NCI-H187 treated with DMSO at 0.1 percent for 48 hours (cell line): Measurements from ENCODE around the gene CHN2.
"Not testable (repeated sequence)": the region's sequence is repeated elsewhere in the genome, so short reads cannot be mapped to it uniquely, and the experiment has no call there.

Experiments
- DNase-seq: peaks from one replicate; lab custom pipeline; 2025; lab: John Stamatoyannopoulos, UW

The CHN2 gene

DNA sequence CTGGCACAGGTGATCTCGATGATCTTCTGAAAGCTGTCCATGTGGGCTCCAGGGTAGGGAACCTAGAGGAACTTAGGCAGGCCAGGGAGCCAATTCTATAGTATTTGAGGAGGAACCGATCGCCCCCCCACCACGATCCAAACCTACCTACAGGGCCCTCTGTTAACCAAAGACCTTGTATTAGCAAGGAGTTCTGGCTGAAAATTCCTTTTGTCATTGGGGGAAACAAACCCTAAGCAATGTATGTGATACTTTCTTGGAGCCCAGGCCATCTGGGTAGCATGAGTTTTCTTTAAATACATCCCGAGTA is 62.1 kb downstream of the CHN2 start:
- DNase-seq = no peak

DNA sequence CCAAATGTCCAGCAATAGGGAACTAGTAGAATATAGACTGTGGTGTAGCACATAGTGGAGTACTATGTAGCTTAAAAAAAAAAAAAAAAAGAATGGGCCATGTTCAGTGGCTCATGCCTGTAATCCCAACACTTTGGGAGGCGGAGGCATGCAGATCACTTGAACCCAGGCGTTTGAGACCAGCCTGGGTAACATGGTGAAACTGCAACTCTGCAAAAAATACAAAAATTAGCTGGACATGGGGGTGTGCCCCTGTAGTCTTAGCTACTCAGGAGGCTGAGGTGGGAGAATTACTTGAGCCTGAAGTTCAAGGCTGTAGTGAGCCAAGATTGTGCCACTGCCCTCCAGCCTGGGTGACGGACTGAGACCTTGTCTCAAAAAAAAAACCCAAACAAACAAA is 64.4 kb downstream of the CHN2 start:
- no peak for DNase-seq

DNA sequence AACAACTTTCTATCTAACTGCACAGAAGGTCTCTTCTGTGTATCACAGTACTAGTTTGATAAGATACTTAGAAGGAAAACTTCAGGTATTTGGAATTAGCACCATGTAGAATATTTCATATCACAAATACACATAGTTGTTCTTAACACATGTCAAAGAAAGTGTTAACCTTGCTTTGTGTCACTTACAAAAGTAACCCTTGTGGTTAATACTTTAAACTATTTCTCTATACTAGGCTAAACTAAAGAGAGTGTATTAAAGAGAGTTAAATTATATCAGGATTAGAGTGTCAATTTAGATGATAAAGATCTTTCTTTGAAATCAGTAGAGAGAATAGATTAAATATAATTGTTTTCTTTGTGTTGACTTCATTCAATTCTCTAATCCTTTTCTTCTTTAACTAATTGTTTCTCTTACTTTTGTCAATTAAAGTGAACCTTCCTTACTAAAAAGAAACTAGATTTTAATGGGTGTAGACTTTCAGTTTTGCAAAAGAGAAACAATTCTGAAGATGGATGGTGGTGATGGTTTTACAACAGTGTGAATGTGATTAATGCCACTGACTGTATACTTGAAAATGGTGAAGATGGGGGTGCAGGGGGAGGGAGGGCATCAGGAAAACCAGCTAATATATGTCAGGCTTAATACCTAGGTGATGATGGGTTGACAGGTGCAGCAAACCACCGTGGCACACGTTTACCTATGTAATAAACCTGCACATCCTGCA is 67.8 kb downstream of the CHN2 start:
- DNase-seq = no peak

DNA sequence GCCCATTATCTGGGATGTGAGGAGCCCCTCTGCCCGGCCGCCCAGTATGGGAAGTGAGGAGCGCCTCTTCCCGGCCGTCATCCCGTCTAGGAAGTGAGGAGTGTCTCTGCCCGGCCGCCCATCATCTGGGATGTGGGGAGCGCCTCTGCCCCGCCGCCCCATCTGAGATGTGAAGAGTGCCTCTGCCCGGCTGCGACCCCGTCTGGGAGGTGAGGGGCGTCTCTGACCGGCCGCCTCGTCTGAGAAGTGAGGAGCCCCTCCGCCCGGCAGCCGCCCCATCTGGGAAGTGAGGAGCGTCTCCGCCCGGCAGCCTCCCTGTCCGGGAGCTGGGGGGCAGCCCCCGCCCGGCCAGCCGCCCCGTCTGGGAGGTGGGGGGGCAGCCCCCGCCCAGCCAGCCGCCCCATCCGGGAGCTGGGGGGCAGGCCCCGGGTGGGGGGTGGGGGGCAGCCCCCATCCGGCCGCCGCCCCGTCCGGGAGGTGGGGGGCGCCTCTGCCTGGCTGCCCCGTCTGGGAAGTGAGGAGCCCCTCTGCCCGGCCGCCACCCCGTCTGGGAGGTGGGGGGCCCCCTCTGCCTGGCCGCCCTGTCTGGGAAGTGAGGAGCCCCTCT is 69.1 kb downstream of the CHN2 start:
- not testable (repeated sequence) for DNase-seq

DNA sequence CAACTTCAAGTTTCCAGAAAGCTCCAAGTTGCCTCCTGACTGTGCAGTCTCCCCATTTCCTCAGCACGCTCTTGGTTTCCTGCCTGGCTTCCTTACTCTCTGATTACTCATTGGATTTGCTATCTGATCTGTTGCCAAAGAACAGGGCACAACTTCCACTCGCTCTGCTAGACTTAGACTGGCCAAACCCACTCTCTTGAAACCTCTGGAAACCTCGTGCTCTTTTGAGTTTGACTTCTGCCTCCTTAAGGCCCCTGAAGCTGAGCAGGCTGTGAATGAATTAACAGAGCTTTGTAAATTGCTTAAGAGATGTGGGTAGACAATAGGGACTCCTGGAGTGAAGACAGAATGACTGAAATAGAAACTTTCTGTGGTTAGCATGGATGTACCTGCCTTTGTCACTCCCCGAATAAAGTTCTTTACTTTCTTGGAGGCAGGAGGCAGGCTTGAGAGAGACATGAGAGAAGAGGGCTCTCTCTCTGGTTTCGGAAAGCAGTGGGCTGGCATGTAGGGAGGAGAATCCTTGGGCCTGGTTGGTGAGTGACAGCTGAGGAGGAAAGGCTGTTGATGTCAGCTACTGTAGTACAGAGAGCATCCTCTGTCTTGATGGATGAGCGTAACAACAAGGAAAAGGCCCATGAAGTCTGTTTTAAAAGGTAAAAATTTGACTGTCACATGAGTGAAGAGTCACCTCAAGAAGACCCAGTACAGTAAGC is 70.8 kb downstream of the CHN2 start:
- no peak for DNase-seq

DNA sequence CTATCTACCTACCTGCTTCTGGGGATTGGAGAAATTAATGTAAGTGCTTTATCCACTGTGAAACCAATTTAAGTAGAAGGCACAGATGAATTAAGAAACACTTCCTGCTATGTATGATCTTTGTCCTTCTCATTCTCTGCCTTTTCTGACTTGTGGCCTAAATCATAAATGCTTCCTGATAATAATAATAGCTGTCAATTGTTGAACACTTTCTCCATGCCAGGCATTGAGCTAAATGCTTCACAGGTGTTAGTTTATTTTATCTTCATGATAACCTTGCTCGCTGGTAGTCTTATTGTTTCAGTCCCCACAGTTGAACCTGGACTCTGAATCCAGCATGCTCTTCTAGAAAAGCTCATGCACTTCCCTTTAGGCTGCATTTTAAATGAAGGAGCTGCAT is 75.4 kb downstream of the CHN2 start:
- no peak for DNase-seq

DNA sequence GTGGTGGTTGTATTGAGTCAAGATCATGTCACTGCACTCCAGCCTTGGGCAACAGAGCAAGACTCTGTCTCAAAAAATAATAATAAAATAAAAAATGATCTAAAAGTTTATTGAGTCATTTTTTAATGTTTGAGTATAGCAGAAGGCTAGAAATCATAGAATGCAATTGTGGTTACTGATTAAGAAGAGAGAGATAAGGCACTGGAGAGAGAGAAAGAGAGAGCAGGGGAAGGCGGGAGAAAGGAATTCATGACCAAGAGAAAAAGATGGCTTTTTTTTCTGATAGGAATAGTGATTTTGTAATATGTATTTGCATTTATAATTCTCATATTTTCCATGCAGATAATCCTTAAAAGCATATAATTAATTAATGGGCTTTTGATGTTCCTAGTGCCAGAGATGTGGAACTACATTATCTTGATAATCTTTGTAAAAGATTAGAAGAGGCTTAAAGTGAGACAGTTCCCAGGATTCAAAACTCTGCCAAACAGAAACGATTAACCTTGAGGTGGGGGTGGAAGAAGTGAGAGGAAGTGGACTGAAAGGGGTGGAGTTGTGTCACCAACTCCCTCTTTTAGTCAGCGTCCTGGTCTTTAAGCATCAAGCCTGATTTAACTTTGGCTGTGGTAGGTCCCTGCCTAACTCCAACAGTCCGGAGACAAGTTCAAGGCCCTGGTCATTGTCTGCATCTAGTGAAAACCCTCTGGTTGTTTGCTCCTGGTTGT is 76.2 kb downstream of the CHN2 start:
- DNase-seq = no peak

DNA sequence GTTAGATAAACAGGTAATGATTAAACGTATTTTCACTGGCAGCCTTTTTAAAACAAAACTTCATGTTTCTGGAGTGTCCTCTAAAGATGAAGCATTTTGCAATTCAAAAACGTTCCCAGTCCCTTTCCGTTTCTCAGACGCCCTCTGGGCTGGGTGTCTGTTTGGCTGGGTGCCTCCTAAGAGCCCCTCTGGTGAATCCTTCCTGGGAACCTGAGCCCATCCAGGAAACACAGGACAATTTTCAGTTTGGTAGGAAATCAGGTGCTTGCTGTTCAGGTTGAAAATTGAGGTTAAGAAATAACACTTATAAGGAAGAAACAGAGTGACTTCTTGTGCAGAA is 76.7 kb downstream of the CHN2 start:
- DNase-seq = no peak

DNA sequence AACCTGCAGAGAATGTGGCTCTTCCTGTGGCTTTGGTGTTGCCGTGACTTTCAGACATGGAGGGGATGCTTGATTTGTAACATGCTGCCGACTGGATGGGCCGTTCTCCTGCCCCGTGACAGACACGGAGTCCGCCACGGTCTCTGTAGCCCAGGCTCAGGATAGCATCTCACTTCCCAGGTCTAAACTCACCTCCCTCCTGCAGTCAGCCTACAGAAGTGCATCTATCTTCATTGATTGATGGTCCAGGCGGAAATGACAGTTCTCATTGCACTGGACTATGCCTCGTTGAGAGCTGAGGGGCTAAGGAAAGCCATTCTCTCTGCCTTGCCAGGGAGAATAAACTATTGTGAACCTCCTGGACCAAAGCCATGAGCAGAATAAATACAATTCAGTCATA is 77.5 kb downstream of the CHN2 start:
- no peak for DNase-seq

DNA sequence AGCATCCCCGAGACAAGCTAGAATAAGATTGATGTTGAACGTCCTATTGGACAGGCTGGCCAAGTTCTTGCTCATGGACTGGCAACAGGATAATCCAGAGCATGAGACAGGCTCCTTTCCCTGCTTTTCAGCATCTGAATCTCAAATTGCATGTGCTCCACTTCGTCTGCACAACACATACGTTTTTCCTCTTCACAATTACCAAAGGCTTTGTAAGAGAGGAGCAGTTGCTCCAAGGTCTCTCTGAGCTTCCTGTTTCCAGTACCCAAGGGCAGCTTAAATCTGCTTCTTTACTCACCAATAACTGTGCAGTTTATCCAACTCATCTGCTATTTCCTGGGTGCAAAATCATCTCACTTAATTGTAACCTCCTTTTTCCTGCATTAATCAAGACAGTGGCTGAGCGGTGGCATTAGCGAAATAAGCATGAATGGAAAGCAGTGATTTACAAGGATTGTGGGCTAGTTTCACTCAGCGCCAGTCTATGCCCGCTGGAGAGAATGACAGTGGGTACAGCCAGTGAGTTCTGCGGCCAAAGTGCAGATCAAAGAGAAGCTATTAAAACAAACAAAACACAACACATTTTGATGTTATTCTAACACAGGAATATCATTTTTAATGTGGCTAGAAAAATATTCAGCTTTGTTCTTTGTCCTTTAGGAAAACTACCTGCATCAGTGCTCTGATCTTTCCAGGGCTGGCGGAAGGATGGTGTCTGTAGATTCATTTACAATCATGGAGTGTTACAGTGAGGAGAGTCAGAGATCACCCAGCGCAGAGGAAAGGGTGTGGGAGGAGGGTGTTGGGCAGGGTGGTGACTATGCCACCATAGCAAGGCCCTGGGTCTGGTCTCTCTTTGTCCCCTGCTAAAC is 79.8 kb downstream of the CHN2 start:
- DNase-seq = no peak

DNA sequence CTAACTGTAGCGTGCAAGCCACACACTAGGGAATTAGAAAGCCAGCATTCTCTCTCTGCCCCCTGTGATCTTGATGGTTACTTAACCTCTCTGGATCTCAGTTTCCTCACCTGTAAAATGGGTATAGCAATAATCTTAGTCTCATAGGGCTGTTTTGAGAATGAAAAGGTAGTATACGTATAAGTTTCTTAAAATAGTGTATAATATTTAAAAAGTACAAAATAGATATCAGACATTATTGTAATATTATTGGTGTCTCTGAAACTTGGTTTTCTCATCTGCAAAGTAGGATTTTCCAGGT is 80.4 kb downstream of the CHN2 start:
- no peak for DNase-seq

DNA sequence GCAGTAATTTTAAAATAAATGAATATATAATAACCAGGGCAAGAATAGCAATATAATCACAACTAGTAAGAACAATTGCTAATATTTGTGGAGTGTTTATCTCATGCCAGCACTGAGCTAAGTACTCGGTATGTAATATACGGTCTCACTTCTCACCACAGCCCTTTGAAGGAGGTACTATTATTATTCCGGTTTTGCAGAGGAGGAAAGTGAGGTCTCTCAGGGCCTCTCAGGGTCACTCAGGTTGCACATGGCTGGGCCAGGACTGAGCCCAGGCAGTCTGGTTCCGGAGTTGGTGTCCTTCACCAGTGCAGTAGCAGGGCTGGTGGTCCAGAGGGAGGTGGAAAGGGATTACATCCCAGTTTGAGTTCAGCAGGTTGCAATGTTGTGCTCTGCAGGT is 80.9 kb downstream of the CHN2 start:
- no peak for DNase-seq

DNA sequence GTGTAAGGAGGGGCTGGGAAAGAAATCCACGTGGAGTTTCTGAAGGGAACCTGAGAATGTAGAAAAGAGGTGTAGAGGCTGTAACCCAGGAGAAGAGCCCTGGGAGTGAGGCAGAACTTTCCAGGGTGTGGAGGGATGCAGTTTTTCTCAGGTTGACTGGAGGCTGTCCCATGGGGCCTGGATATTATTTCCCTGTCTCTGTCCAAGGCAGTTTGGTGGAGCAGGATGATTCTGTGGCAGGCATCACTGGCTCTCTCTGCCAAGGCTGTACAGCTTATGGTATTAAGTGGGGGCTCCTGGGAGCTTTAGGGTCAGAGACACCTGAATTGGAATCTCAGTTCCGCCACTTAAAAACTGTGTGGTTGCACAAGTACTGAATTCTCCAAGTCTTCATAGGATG is 81.6 kb downstream of the CHN2 start:
- no peak for DNase-seq

DNA sequence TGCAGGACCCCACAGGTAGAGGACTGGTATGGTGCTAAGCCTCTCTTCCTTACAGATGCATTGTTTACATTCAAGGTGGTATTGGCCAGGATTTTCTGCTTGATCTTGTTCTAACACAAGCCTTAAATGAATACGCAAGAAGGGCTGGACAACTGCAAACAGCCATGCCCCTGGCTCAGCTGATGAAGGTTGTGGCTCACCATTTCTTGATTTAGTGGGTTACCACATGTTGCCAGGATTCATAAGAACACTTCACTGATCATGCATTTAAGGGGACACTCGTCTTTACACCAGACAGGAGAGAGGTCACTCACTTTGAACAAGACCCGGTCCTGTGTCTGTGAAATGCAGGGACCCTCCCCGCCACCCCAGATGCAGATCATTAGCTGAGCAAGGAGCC is 82.2 kb downstream of the CHN2 start:
- no peak for DNase-seq

DNA sequence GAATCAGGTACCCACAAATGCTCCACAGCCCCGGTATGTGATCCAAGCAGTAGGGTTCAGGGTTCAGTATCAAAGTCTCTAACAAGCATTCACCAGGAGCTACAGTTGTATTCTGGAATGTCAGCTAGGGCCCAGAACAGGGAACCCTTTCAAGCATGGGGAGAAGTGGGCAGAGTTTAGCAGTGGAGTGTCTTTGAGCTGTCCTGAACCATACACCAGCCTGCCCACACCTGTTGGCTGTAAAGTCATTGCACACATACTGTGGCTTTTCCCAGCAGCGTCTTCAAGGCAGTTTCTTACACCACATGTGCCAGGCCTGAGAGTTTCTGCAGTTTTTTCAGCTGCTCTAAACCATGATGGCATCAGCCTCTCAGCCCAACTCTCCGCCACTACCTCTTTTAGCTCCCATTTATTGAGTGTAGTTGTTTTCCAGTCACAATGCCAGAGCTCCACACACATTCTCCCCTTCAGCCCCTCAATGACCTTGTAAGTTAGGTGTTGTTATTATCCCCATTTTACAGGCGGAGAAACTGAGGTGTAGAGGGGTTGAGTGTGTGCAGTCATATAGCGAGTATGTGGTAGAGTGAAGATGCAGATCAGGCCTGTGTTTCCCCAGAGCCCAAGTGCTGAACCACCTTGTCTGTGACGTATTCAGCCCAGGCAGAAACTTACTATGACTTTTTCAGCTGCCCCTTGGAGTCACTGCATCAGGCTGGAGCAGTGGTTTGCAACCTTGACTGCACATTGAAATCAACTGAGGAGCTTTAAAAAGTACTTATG is 83.1 kb downstream of the CHN2 start:
- no peak for DNase-seq

DNA sequence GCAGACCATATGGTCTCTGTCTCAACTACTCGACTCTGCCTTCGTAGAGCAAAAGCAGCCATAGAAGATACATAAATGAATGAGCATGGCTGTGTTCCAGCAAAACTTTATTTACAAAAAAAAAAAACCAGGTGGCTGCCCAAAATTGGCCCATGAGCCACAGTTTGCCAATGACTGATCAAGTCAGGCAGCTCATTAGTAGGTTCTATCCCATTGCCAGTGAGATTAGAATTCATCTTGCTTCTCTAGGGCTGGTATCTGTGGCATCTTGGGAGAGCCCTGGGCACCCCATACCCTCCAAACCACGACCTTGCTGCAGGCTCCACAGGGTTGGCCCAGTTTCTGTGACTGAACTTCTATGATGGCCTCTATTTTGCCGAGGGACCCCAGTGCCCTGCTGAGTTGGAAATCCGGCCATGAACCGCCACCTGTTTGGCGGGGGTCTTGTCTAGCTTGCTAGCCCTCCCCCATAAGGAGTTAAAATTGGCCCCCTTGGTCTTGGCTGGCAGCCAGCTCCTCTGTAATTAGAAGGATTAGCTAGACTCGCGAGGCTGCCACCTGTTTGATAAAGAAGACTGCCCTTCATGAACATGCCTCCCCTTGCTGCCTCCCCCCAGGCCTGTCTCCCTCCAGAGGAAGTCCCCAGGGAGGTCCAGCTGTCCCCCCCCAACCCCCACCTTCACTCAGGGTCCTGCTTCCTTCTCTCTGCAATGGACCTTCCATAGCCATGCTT is 83.9 kb downstream of the CHN2 start:
- no peak for DNase-seq

DNA sequence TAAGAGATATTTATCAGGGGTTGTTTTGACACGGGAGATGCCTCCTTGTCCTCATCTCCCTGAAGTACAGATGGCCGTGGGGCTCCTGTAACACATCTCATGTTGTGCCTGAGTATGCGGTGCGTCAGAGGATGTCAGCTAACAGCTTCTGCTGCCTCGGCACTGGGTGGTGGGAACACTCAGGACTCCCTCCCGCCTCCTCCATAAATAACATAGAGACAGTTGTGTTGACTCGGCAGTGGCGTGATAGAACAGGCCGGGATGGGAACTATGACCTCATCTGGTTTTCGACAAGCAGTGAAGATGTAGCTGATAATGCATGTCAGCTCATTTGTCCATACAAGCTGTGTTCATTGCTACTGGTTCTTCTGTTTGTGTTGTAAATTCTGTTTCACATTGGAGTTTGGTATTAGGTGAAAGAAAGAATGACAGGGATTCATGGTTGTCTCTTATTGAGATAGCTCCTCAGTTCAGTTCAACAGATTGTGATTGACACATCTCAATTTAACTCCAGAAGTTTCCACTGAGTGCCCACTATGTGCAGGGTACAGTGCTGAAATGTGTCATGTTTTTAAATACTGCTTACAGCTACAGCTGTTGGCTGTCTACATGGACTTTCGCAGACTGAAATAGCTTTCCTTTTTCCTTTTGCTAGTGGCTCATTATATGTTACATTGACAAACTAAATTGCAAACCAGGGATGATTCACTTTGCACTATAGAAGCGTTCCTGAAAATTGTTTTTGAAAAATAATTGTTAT is 87.4 kb downstream of the CHN2 start:
- DNase-seq = peak; percentile 54

DNA sequence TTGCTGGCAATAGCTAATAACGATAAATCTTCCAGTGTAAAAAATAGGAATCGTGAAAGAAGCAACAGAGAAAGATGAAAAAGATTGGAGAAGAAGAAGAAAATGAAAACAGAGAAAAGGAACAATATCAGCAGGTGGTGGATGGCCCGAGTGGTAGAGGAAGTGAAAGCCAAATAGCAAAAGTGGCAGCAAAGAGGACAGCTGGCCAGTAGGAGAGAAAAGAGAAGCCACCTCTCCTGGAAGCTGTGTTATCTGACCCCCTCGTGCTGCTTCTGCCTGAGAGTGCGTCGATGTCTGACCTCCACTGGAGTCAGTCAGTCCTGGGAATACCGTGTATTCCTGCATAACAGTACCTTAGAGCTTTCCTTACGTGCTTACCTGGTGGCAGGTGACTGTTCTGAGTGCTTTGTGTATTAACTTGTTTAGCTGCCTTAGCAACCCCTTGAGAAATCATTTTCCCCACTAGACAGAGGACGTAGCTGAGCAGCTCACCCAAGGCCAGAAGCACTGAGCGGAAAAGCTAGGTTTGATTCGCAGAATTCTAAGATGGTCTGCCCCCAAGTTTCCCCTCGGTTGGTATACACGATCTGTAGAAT is 88.3 kb downstream of the CHN2 start:
- peak; percentile 67 for DNase-seq

DNA sequence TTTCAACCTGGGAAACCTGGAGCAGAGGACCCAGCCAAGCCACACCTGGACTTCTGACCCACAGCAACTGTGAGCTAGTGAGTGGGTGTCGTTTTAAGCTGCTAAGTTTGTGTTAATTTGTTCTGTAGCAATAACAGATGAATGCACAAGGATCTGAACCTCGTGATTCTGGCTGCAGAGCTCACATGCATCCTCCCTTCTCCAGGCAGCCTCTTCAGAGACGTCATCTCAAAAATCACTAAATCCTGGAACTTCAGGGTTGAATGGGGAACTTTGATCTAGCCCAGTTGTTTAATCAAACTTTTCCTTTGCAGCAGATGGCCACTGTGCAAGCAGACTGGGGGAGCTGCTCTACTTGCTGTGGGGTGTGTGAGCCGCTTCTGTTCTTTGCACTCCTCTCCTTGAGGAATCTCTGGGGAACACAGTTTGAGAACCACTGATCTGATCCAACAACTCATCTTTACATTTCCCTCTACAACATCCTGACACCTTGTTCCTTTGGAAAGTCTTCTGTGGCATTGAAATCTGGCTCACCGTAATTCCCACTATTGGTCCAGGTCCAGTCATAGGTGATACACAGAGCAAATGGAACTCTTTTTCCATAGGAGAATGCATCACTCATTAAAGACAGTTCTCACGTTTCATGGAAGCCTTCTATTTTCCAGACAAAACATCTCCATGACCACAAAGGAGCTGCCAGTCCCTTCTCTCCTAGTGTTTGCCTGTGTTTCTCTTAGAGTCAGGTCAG is 90.3 kb downstream of the CHN2 start:
- no peak for DNase-seq
